Mesodermal cell (in vitro differentiated cells): ENCODE results near the gene CCL22. TPM values are rescaled to one million over a fixed set of nuclear protein-coding genes. Genes with fewer than 3 reads are reported as not detected.

ENCODE experiments used
- H3K27ac ChIP-seq: 2 replicates; pipeline ENCODE4 v1.7.0; 2013; ENCODE audit warnings: mild to moderate bottlenecking, low read depth, low read length, moderate library complexity; ENCODE audit not compliant: severe bottlenecking
- H3K36me3 ChIP-seq: 2 replicates; pipeline ENCODE4 v1.7.1; 2013; ENCODE audit warnings: mild to moderate bottlenecking, low read length, moderate library complexity; ENCODE audit not compliant: control insufficient read depth, insufficient read depth
- H3K4me1 ChIP-seq: one replicate; pipeline ENCODE4 v1.7.1; 2013; ENCODE audit warnings: mild to moderate bottlenecking, low read length; ENCODE audit not compliant: insufficient read depth, control insufficient read depth, poor library complexity, severe bottlenecking
- H3K4me3 ChIP-seq: 2 replicates; pipeline ENCODE4 v1.7.0; 2013; ENCODE audit warnings: low read length, control low read depth, mild to moderate bottlenecking; ENCODE audit not compliant: insufficient read depth, poor library complexity, severe bottlenecking; ENCODE audit errors: extremely low read depth
- H3K9me3 ChIP-seq: 2 replicates; pipeline ENCODE4 v1.7.1; 2013; ENCODE audit warnings: mild to moderate bottlenecking, low read length, moderate library complexity; ENCODE audit not compliant: control insufficient read depth
- WGBS, 2 experiments: methylation state at CpG; one replicate each; pipeline ENCODE4 v1.1.5; 2013; ENCODE audit warnings: missing lambda C conversion rate in 2 of 2; ENCODE audit not compliant: insufficient coverage in 2 of 2; 5-methylcytosine and 5-hydroxymethylcytosine counted together
- polyA plus RNA-seq, 2 experiments: library from polyadenylated mRNA; stranded (reverse); fragments of 50-300 nt; gene quantifications; one replicate each; pipeline ENCODE4 v1.2.3, GENCODE V29; 2013

The CCL22 gene, protein sequence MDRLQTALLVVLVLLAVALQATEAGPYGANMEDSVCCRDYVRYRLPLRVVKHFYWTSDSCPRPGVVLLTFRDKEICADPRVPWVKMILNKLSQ
- polyA plus RNA-seq (2013, experiment 1 of 2), result not detected
- polyA plus RNA-seq (2013, experiment 2 of 2), result not detected

DNA sequence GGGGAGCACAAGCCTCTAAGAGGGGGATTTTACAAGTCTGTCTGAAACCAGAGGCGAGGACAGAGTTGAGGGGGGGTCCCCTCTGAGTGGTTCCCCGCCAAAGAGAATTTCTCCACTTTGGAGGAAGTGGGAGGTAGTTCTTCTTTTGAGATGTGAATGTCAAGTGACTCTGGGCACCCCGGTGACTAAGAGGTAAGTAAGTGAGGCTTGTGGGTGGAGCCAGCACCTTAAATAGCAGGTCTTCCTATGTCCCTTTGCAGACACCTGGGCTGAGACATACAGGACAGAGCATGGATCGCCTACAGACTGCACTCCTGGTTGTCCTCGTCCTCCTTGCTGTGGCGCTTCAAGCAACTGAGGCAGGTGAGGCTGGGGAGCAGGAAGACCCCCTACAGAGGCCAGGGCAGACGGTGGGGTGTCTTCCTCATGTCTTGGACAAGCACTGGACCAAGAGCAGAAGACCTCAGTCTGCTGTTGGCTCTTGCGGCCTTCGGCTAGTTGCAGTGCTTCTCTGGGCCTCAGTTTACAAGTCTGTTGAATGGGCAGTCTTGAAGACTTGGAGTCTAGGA, at the start of gene CCL22:
CCL22 (plus strand) TSS at position 257 of the 569 bp plus-strand sequence; CDS start at position 291, 34 bp downstream.
- Histone ChIP-seq H3K4me3 (no peak within 1 kb of the TSS), H3K4me1 (no peaks in the 10 kb centered on the region), H3K27ac (no peak within 1 kb of the TSS), H3K36me3 (no peaks in the 10 kb centered on the region), H3K9me3 (no peaks in the 10 kb centered on the region)
- 87 to 94% methylated on average over 8 to 9 of the region's 9 CpGs for WGBS, 2 experiments

DNA sequence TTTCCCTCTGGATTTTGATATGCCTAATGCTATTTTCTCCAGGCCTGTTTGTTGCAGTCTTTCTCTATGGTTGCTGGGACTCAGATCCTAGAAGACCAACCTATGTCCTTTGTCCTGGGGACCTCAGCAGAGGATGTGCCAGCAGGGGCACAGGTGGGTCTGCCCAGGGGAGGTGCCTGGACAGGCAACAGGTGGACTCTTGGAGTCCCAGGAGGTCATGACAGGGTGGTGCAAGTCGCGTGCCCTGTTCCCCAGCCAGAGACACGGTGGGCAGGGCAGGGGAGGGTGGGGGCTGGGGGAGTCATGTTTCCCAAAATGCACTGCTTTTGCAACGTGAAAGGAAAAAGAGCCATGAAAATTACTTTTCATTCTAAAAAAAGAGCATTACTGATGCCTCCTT, 47.8 kb upstream of the CCL22 start:
- no peaks in the 10 kb centered on the region for H3K36me3 ChIP-seq
- WGBS, 2 experiments, result 72% methylated on average over 4 of the region's 4 CpGs; no CpG with 5 or more reads in 1 of the 2 experiments
- no peak overlapping the region for H3K4me3 ChIP-seq
- H3K4me1 ChIP-seq, result peaks cover 8% of the 10 kb centered on the region
- H3K27ac ChIP-seq, result no peak overlapping the region
- H3K9me3 ChIP-seq, result no peaks in the 10 kb centered on the region

DNA sequence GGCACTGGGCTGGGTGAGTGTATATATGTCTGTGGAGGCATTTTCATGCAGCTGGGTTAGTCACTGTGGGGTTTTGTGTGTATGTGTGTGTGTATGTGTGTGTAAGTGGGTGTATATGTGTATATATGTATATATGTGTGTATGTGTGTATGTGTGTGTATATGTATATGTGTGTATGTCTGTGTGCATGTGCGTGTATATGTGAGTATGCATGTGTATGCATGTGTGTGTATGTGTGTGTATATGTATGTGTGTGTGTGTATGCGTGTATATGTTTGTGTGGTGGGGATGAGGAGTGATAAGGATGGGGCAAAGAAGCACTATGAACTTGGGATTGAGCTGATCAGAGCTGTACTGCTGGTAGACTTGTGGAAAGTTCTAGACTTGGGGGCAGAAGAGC, 45.1 kb upstream of the CCL22 start:
- no peak overlapping the region for H3K4me3 ChIP-seq
- no peak overlapping the region for H3K27ac ChIP-seq
- H3K9me3 ChIP-seq, result no peaks in the 10 kb centered on the region
- H3K36me3 ChIP-seq, result no peaks in the 10 kb centered on the region
- H3K4me1 ChIP-seq, result peaks cover 25% of the 10 kb centered on the region
- WGBS, 2 experiments, result 86 to 90% methylated on average over 1 to 2 of the region's 2 CpGs

DNA sequence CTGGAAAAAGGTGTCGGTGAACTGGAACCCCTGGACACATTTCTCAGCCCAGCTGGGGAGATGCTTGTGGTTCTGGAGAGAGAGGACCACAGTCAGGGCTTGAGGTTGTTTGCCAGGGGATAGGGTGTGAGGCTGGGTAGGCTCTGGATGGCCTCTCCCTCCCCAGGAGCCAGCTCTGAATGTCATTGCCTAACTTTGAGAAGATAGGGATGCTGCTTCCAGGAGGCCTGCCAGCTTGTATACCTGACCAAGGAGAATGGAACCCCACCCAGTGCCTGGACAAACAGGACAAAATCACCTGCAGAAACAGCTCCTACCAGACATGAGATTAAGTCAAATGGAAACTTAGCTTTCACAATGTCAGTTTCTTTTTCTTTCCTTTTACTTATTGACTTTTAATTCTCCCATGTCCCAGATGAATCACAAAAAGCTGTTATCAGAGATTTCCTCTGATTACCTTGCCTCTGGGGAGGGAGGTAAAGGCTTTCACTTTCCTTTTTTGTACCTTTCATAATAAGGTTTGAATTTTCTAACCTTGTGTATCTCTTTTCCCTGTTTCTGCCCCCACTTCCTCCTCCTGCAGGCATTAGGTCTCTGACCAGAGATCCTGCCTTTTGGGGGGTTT, 44.3 kb upstream of the CCL22 start:
- Histone ChIP-seq H3K4me3 (no peak overlapping the region), H3K36me3 (no peaks in the 10 kb centered on the region), H3K9me3 (no peaks in the 10 kb centered on the region), H3K27ac (no peak overlapping the region), H3K4me1 (peaks cover 27% of the 10 kb centered on the region)
- WGBS, 2 experiments, result 100% methylated on average over 1 of the region's 1 CpG; no CpG with 5 or more reads in 1 of the 2 experiments

DNA sequence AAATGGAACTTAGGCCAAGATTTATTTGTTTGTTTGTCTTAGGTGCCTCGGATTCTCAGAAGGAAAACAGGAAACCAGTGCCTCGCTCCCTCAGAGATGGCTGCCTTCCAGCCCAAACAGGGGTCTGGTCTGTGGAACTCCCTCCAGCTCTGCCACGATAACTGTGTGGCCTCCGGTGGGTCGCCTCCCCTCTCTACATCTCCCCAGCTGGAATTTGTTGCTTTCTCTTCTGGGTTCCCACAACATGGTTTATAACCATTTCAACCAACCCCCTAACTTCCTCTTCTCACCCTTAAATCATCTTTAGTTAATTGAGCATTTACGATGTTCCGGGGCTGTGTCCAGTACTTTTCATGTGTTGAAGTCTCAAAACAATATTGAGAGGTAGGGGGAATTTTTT, 43.2 kb upstream of the CCL22 start:
- peaks cover 27% of the 10 kb centered on the region for H3K4me1 ChIP-seq
- WGBS, 2 experiments, result 77 to 91% methylated on average over 3 to 6 of the region's 7 CpGs
- no peak overlapping the region for H3K27ac ChIP-seq
- no peaks in the 10 kb centered on the region for H3K36me3 ChIP-seq
- no peaks in the 10 kb centered on the region for H3K9me3 ChIP-seq
- H3K4me3 ChIP-seq, result no peak overlapping the region

DNA sequence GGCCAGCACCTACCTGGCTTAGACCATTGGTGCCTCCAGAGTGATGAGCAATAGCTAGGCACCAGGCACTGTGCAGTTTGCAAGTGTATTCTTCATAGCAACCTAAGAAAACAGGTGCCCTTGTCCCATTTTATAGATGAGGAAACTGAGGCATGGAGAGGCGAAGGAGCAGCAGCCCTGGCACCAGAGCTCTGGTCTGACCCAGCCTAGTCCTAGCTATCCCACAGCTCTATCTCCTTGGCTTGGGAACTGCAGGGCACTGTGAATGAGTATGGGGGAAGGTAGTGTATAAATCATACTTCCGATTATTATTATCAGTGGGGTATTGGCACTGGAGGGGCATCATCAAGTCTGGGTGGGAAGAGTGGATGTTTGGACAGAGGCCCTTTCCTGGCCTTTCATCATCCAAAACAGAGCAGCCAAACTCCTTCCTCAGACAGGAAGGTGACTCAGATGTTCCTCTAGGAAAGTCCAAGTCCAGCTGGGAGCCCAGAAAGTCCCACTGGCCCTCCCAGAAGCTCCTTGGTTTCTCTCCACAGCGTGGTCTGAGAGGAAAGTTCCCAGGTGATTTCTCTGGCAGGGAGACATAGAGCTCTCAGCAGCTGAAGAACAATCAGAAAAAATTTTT, 42.1 kb upstream of the CCL22 start:
- Histone ChIP-seq H3K27ac (peak overlapping the region; percentile 90), H3K36me3 (no peaks in the 10 kb centered on the region), H3K9me3 (no peaks in the 10 kb centered on the region), H3K4me3 (no peak overlapping the region), H3K4me1 (peaks cover 27% of the 10 kb centered on the region)
- WGBS, 2 experiments, result 94 to 100% methylated on average over 1 to 2 of the region's 3 CpGs

DNA sequence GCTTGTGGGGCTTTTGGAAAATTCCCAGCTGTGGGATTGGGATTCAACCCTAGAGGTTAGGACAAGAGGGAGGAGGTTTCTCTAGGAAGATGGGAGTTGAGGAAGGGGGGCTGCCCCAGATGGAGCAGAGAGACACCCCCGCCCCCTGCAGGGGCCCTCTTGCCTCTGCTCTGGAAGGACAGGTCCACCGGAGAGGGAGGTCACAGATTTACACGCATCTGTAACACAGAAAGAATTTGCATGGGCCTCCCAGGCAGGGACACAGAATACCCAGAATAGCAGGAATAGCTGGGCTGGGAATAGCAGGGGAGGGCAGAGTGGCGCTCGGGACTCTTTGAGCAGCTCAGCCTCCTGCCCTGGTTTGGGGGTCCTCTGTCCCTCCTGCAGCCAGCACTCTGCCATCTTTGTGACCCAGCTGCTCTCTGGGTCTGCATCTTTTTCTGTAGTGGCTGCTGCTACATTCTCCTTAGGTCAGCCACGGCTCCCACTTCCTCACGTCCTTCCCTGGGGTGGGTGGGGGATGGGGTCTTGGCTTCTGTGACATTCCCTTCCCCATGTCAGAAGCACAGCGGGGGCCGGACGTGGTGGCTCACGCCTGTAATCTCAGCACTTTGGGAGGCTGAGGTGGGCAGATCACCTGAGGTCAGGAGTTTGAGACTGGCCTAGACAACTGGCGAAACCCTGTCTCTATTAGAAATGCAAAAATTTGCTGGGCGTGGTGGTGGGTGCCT, 40.2 kb upstream of the CCL22 start:
- peak overlapping the region; percentile 12 for H3K27ac ChIP-seq
- no peaks in the 10 kb centered on the region for H3K9me3 ChIP-seq
- H3K36me3 ChIP-seq, result no peaks in the 10 kb centered on the region
- no peak overlapping the region for H3K4me3 ChIP-seq
- peaks cover 27% of the 10 kb centered on the region for H3K4me1 ChIP-seq
- WGBS, 2 experiments, result 60 to 73% methylated on average over 8 to 11 of the region's 13 CpGs

DNA sequence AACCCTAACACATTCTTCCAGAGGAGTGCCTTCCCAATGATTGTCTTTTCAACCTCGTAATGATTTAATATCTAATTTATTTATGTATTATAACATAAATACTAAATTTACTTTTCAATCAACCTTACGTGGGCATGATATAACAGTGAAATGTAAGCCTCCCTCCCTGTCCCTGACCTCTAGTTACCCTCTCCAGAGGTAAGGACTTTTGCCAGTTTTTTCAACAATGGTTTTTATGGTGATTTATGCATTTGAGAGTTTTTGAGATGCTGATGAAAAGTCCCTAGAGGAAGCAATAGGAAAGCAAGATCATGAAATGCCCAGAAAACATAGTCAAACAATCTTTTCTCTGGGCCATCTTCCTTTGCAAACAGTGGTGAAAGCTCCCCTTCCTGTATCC, 38.9 kb upstream of the CCL22 start:
- H3K4me1 ChIP-seq, result peaks cover 24% of the 10 kb centered on the region
- H3K9me3 ChIP-seq, result no peaks in the 10 kb centered on the region
- no peak overlapping the region for H3K4me3 ChIP-seq
- H3K27ac ChIP-seq, result no peak overlapping the region
- no peaks in the 10 kb centered on the region for H3K36me3 ChIP-seq
- no CpG with 5 or more reads among the region's 2 CpGs for WGBS, 2 experiments

DNA sequence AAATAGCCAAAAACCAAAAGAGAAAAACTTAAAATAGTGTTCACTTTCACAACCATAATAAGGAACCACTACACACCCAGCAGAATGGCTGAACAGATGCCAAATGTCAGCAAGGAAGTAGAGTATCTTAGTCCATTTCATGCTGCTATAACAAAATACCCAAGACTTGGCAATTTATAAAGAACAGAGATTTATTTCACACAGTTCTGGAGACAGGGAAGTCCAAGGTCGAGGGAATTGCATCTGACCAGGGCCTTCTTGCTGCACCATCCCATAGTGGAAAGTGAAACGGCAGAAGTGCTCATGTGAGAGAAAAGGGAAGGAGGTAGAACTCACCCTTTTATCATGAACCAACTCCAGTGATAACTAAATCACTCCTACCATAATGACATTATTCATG, 33.8 kb upstream of the CCL22 start:
- Histone ChIP-seq H3K4me3 (no peak overlapping the region), H3K4me1 (no peaks in the 10 kb centered on the region), H3K36me3 (no peaks in the 10 kb centered on the region), H3K27ac (no peak overlapping the region), H3K9me3 (peaks cover 8% of the 10 kb centered on the region)
- 71% methylated on average over 1 of the region's 2 CpGs; no CpG with 5 or more reads in 1 of the 2 experiments for WGBS, 2 experiments

DNA sequence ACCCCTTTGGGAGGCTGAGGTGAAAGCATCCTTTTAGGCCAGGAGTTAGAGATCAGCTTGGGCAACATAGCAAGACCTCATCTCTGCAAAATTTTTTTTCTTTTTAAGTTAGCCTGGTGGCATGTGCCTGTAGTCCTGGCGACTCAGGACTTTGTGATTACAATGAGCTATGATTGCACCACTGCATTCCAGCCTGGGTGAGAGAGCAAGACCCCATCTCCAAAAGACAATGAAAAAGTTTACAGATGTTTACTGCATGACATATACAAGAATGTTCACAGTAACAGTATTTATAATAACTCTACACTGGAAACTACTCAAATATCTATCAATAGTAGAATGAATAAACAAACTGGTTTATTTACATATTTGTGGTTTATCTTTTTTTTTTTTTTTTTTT, 33.1 kb upstream of the CCL22 start:
- no peaks in the 10 kb centered on the region for H3K36me3 ChIP-seq
- H3K27ac ChIP-seq, result no peak overlapping the region
- H3K9me3 ChIP-seq, result peaks cover 8% of the 10 kb centered on the region
- no peak overlapping the region for H3K4me3 ChIP-seq
- H3K4me1 ChIP-seq, result no peaks in the 10 kb centered on the region
- WGBS, 2 experiments, result 40% methylated on average over 1 of the region's 1 CpG; no CpG with 5 or more reads in 1 of the 2 experiments
